GM18519 (cell line): ENCODE results near the gene CCDC78.
"Not testable (repeated sequence)": the region's sequence is repeated elsewhere in the genome, so short reads cannot be mapped to it uniquely, and the experiment has no call there.

Source experiments
- ATAC-seq: cut with Tn5 transposase; IDR thresholded peaks from one replicate; pipeline ENCODE4 v1.9.1; 2021; ENCODE audit warnings: mild to moderate bottlenecking, moderate library complexity; ENCODE audit not compliant: unreplicated experiment, low FRiP score

CCDC78 gene

GRCh38 chr16:714558-715476 lies 11.4 kb downstream of the CCDC78 start, which contains the start of gene METRN:
METRN (plus strand) TSS chr16:715118; CDS start chr16:715290, 172 bp downstream.
- ATAC-seq, result no peak

GRCh38 chr16:714079-714478 lies 12.2 kb downstream of the CCDC78 start:
- ATAC-seq, result no peak

GRCh38 chr16:712740-713250 lies 13.4 kb downstream of the CCDC78 start:
- not testable (repeated sequence) for ATAC-seq

- ATAC-seq, result no peak
These were observed 14.5 kb downstream of the CCDC78 start for GRCh38 chr16:711548-712320.

GRCh38 chr16:711084-711483 lies 15.2 kb downstream of the CCDC78 start:
- no peak for ATAC-seq

GRCh38 chr16:710500-711075 lies 15.7 kb downstream of the CCDC78 start:
- no peak for ATAC-seq

- no peak for ATAC-seq
These were observed 16.4 kb downstream of the CCDC78 start for GRCh38 chr16:709566-710499.

GRCh38 chr16:708959-709358 lies 17.3 kb downstream of the CCDC78 start:
- ATAC-seq, result no peak

- no peak for ATAC-seq
These were observed 18.2 kb downstream of the CCDC78 start for GRCh38 chr16:708019-708418.

- ATAC-seq, result no peak
These were observed 19.1 kb downstream of the CCDC78 start for GRCh38 chr16:707062-707538.

- no peak for ATAC-seq
These were observed 19.8 kb downstream of the CCDC78 start for GRCh38 chr16:706189-707061.

GRCh38 chr16:705431-706188 lies 20.6 kb downstream of the CCDC78 start, which contains the start of gene FBXL16:
FBXL16 (minus strand) TSS chr16:705801; CDS start chr16:697405, 8,396 bp downstream.
- ATAC-seq, result no peak

GRCh38 chr16:704552-705380 lies 21.5 kb downstream of the CCDC78 start:
- no peak for ATAC-seq

- no peak for ATAC-seq
These were observed 22.2 kb downstream of the CCDC78 start for GRCh38 chr16:704047-704446.

GRCh38 chr16:703406-703805 lies 22.8 kb downstream of the CCDC78 start:
- no peak for ATAC-seq

GRCh38 chr16:702341-702740 lies 23.9 kb downstream of the CCDC78 start:
- no peak for ATAC-seq
